NCI-H510A treated with DMSO at 0.1 percent for 48 hours (cell line): ENCODE results near the gene CCR3.
"Not testable (repeated sequence)": the region's sequence is repeated elsewhere in the genome, so short reads cannot be mapped to it uniquely, and the experiment has no call there.

ENCODE experiments used
- DNase-seq: peaks from one replicate; lab custom pipeline; 2025; lab: John Stamatoyannopoulos, UW

The CCR3 gene

GRCh38 chr3:46242120-46242519, at the start of gene CCR3:
TSS of gene CCR3 (plus strand) at chr3:46242460. CDS start at chr3:46265159, 22,699 bp downstream.
- no peak for DNase-seq

- DNase-seq, result no peak
Observed at GRCh38 chr3:46192939-46193338, 49.3 kb upstream of the CCR3 start.

- no peak for DNase-seq
Observed at GRCh38 chr3:46193436-46193835, 48.8 kb upstream of the CCR3 start.

- DNase-seq, result no peak
Observed at GRCh38 chr3:46194868-46195553, 47.2 kb upstream of the CCR3 start.

DNA sequence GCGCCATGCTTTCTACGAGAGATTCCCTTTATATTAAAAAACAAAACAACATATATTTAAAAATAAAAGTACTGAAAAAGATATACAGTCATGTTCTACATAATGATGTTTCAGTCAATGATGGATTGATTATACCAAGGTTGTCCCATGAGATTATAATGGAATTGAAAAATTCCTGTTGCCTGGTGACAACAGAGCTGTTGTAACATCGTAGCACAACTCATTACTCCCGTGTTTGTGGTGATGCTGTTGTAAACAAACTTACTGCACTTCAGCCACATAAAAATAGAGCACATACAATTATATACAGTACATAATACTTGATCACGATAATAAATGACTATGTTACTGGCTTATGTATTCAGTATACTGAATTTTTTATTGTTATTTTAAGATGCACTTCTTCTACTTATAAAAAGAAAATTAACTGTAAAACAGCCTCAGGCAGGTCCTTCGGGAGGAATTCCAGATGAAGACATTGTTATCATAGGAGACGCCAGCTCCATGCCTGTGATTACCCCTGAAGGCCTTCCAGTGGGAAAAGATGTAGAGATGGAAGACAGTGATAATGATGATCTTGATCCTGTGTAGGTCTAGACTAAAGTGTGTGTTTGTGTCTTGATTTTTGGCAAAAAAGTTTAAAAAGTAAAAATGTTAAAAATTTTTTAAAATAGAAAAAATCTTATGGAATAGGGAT, 45.9 kb upstream of the CCR3 start:
- DNase-seq, result no peak

GRCh38 chr3:46200211-46200610, 42.0 kb upstream of the CCR3 start:
- DNase-seq, result no peak

- DNase-seq, result no peak
Observed at GRCh38 chr3:46200790-46201189, 41.5 kb upstream of the CCR3 start.

- no peak for DNase-seq
Observed at GRCh38 chr3:46202535-46202934, 39.7 kb upstream of the CCR3 start.

- no peak for DNase-seq
Observed at GRCh38 chr3:46203681-46204080, 38.6 kb upstream of the CCR3 start.

DNA sequence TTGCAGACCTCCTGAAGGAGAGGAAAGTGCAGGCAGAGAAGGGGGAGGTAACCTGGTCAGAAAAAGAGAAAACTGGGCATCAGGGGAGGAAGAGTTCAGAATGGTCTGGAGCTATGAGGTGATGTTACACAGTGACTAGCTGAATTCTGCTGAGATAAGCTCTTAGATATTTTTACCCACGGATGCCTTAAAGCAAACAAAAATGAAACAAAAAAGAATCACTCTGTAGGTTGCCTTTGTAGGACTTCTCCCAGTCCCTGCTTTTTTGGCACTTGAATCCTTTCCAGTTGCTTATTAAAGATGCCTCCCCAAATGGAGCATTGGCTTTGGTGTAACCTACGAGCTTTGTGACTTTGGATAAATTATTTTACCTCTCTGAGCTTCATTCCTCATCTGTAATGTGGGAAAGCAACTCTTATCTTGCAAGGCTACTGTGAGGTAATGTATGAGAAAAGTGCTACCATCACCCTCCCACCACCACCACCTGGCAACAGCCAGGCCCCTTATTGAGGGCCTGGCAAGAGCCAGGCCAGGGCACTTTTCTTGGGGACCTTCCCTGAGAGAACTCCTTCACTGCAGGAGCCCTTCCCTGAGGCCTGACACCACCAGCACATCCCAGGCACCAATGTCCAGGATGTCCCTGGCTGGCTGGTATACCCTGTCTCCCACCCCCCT, 36.8 kb upstream of the CCR3 start:
- no peak for DNase-seq

GRCh38 chr3:46206282-46207015, 35.8 kb upstream of the CCR3 start:
- no peak for DNase-seq

- DNase-seq, result not testable (repeated sequence)
Observed at GRCh38 chr3:46207514-46207913, 34.7 kb upstream of the CCR3 start.

DNA sequence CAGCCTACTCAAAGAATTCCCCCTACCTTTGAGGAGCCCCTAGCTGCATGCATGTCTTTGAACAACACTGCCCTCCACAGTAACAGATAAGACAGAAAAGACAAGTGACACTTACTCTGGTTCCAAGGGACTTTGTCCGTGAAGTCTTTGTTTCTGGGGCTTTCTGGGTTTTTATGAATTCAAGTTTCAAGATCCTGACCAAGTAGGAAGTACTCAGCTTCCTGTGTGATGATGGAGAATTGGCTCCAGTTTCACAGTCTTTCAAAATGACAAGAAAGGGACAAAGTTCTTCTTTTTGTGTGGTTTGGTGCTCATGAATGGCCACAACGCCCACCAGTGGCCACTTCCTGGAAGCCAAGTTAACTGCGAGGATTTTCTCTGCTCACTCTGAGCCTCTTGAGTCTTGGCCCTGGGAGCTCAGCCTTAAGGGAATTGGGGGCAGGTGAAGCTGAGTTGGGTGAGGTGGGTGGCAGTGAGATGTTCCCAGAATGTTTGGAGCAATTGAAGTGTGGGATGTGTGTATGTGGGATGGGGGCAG, 34.0 kb upstream of the CCR3 start, which contains the start of gene CCR1:
TSS of gene CCR1 (minus strand) at position 147 of the 538 bp plus-strand sequence. CDS start 4,000 bp downstream, outside the sequence.
- no peak for DNase-seq

DNA sequence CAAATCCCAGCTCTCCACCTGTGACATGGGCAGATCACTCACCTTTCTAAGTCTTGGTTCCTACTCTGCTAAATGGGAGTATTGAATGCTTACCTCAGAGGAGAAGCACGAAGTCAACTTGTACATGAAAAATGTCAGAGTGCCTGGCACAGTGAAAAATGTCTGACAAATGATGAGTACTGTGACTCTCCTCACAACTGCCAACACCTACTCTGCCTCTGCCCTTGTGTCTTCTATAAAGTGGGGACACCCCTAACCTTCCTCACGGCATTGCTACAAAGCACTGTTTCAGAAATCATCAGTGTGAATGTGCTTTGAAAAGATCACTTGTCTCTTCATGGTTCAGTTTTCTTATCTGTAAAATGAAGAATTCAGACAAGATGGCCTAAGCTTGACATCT, 33.2 kb upstream of the CCR3 start:
- no peak for DNase-seq

DNA sequence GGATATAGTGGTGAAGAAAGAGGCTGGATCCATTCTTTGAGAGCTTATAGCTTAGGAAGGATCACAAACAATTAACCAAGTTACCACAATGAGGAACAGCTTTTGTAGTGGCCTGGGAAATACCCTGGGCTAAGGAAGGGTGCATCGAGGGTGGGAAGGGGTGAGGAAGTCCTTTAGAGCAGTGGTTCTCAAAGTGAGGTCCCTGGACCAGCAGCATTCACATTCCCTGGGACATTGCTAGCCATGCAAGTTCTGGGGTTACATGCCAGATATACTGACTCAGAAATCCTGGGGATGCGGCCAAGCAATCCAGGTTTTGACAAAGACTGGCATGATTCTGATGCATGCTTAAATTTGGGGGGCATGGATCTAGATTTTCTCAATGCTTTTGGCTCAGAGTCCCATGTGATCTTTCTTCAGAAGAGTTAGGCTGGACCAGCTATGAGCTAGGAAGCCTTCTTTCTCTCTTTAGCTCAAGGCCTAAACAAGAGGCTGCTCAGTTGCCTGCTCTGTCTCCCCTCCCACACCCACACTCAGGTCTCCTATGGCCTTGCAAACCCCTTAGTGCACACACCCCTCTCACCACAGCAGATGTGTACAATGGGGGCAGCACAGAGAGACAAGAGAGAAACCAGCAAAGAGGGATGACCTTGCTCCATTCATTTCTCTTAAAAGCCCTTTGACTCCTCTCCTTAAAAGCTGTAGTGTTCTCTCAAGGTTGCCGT, 32.4 kb upstream of the CCR3 start:
- no peak for DNase-seq

- no peak for DNase-seq
Observed at GRCh38 chr3:46212101-46212500, 30.2 kb upstream of the CCR3 start.

DNA sequence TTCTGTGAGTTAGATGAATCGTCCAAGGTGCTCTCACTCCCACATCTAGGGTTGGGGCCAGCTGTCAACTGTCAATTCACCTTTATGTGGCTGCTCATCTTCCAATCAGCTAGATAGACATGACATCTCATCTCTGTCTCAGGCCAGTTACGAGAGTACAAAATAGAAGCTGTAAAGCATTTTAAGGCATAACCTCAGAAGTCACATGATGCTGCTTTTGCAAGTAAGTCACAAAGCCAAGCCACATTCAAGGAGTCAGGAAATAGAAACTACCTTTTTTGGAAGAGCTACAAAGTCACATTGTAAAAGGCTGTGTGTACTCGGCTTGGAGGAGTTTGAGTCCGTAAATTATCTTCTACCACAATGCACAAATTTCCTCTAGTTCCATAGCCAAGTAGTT, 29.1 kb upstream of the CCR3 start:
- DNase-seq, result no peak

GRCh38 chr3:46214751-46215352, 27.4 kb upstream of the CCR3 start:
- DNase-seq, result peak; percentile 68

DNA sequence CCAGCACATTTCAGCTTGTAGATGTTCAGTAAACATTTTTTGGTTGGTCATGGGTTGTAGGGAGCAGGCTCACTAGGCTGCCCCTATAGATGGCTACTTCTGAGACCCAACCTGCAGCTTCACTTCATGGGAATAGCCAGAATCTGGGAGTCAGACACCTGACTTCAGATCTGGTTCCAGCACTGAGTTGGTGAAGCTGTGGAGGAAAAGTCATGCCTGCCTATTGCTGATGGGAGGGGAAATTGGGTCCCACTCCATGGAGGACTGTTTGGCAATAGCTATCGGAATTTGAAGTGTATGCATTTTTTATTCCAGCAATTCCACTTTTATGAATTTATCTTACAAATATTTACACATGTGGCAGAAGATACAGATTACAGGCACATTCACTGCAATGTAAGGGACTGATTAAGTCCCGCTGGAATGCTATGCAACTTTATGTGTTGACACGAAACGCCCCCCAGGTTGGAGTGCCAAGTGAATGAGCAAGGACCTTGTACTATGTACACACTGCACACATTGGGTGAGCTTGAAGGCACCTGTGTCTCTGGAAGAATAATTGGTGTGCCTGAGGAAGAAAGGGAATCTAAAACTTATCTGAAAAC, 26.3 kb upstream of the CCR3 start:
- no peak for DNase-seq

DNA sequence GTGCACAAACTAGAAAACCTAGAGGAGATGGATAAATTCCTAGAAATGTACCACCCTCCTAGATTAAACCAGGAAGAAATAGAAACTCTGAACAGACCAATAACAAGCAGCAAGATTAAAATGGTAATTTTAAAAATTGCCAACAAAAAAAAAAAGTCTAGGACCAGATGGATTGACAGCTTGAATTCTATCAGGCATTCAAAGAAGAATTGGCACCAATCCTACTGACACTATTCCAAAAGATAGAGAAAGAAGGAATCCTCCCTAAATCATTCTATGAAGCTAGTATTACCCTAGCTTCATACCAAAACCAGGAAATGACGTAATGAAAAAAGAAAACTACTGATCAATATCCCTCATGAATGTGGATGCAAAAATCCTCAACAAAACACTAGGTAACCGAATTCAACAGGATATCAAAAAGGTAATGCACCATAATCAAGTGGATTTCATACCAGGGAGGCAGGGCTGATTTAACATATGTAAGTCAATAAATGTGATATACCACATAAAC, 24.0 kb upstream of the CCR3 start:
- DNase-seq, result no peak
